GM13976 (cell line): ENCODE data around the gene PFN4.
"Not testable (repeated sequence)": the region's sequence is repeated elsewhere in the genome, so short reads cannot be mapped to it uniquely, and the experiment has no call there.

Experiments used
- DNase-seq: peaks from one replicate; pipeline ENCODE4 v3.0.0; 2012; ENCODE audit warnings: low spot score
- in situ Hi-C: fragments of 300-500 bp; cut with MboI; formaldehyde crosslinking; loops from one replicate; pipeline ENCODE4 v1.12.0; 2022; ENCODE audit warnings: low sequenced_read_pairs, mixed read lengths, inconsistent platforms; ENCODE audit not compliant: unreplicated experiment
- TF ChIP-seq, protein P1 (sequence below): IDR thresholded peaks from 2 replicates; pipeline ENCODE4 v1.5.1; 2012; ENCODE audit warnings: borderline replicate concordance, mild to moderate bottlenecking; ENCODE audit not compliant: insufficient read depth; ENCODE audit errors: extremely low read depth, missing control alignments, control extremely low read depth

PFN4 gene

DNA sequence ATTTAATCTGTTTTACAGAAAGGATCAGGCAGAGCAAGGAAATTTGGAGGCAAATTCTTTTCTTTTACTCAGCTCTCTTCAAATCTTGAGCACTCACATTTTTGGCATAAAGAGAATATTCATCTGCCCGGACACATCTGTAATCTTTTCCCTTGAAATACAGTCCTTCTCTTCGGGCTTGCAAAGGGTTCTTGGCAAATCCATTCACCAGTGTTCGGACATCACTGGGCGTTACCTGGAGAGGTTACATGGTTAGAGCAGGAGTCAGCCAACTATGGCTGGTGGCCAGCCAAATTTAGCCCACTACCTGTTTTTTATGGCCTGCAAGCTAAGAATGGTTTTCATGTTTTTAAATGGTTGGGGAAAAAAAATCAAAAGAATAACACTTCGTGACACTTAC is 2.1 kb downstream of the PFN4 start:
- TF ChIP-seq, protein P1, sequence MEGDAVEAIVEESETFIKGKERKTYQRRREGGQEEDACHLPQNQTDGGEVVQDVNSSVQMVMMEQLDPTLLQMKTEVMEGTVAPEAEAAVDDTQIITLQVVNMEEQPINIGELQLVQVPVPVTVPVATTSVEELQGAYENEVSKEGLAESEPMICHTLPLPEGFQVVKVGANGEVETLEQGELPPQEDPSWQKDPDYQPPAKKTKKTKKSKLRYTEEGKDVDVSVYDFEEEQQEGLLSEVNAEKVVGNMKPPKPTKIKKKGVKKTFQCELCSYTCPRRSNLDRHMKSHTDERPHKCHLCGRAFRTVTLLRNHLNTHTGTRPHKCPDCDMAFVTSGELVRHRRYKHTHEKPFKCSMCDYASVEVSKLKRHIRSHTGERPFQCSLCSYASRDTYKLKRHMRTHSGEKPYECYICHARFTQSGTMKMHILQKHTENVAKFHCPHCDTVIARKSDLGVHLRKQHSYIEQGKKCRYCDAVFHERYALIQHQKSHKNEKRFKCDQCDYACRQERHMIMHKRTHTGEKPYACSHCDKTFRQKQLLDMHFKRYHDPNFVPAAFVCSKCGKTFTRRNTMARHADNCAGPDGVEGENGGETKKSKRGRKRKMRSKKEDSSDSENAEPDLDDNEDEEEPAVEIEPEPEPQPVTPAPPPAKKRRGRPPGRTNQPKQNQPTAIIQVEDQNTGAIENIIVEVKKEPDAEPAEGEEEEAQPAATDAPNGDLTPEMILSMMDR: no peak
- no peak for DNase-seq
- in situ Hi-C loops: loop anchor here (25.0 kb wide), 1 partner anchor 266 kb away; no protein-coding TSS in a partner anchor

DNA sequence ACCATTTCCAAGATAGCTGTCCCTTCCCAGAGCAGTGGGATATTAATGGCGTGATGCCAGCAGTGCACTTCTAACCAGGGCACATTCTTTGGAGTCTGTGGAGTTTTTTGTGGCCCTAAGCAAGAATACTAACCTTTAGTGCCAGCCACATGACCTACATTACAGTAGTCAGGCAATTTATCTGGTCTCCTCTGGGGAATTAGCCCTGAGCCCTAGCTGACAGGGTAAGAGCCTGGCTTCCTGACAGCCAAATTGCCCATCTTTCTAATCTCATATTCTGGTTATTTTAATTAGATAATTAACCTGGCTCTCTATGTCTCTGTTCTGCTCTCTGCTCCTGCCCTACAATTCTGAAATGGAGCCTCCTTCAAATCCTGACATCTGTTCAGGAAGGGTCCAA is 5.2 kb downstream of the PFN4 start:
- TF ChIP-seq, protein P1: no peak
- DNase-seq: no peak
- in situ Hi-C loops: loop anchor here (25.0 kb wide), 1 partner anchor 269 kb away; no protein-coding TSS in a partner anchor

DNA sequence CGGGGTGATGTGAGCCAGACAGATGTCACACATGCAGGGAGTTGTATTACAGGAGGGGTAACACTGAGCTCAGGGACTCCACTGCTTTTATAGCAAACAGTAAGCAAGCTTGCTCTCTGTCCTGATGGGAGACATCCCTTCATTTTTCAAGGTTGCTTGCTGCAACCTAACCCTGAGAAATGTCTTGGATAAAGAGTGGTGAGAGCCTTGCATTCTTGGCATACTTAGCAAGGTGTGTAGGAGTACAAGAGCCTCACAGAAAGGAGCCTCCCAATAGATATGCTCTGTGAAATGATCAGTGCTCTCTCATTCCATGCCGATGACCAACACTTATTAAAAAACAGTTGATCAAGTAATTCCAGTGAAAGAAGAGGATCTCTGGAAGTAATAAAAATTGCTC is 8.1 kb downstream of the PFN4 start:
- in situ Hi-C loops: loop anchor here (25.0 kb wide), 1 partner anchor 272 kb away; no protein-coding TSS in a partner anchor
- no peak for DNase-seq
- TF ChIP-seq, protein P1: no peak

DNA sequence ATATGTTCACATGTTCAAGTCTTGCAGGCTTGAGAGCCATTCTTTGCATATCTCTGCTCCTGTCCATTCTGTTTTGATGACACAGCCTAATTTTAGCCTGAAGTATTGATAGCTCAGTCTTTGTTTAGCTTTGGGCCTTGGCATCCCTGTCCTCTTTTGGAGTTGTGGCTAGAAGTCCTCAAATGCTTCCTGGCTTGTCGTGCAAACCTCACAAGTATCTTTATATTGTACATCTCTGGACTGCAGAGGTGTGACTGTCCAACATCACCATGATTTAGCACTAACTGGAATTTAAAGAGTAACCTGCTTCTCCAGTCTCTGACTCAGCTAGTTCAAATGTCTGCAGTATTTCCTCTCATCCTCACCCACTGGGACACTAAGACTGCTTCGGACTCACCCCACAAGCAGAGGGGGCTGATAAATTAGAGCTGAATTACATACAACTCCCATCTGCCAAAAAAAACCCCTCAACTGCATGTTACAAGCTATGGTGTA is 11.7 kb downstream of the PFN4 start:
- no peak for DNase-seq
- in situ Hi-C loops: loop anchor here (25.0 kb wide), 1 partner anchor 276 kb away; no protein-coding TSS in a partner anchor
- TF ChIP-seq, protein P1: no peak

DNA sequence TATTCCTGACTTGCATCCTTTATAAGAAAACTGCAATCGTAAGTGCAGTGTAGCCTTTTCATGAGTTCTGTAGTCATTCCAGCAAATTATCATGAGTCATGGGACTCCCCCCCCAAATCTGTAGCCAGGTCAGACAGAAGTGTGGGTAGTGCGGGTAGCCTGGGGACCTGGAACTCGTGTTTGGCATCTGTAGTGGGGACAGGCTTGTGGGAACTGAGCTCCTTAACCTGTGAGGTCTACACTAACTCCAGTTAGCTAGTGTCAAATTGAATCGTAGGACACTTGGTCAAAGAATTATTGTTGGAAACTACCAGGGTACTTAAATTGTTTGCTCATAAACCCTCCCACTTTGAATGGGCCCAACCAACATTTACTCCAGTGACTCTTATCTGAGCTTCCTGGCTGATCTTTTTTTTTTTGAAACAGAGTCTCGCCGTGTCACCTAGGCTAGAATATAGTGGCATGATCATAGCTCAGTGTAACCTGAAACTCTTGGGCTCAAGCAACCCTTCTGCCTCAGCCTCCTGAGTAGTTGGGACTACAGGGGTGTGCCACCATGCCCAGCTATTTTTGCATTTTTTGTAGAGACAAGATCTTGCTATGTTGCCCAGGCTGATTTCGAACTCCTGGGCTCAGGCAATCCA is 12.4 kb downstream of the PFN4 start:
- DNase-seq: no peak
- TF ChIP-seq, protein P1: no peak
- in situ Hi-C loops: loop anchor here (25.0 kb wide), 1 partner anchor 277 kb away; no protein-coding TSS in a partner anchor

DNA sequence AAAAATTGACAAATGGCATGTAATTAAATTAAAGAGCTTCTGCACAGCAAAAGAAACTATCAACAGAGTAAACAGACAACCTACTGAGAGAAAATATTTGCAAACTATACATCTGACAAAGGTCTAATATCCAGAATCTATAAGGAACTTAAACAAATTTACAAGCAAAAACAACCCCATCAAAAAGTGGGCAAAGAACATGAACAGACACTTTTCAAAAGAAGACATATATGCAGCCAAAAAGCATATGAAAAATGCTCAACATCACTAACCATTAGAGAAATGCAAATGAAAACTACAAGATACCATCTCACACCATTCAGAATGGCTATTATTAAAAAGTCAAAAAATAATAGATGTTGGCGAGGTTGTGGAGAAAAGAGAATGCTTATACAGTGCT is 13.7 kb downstream of the PFN4 start:
- DNase-seq: not testable (repeated sequence)
- in situ Hi-C loops: loop anchor here (25.0 kb wide), 1 partner anchor 278 kb away; no protein-coding TSS in a partner anchor

DNA sequence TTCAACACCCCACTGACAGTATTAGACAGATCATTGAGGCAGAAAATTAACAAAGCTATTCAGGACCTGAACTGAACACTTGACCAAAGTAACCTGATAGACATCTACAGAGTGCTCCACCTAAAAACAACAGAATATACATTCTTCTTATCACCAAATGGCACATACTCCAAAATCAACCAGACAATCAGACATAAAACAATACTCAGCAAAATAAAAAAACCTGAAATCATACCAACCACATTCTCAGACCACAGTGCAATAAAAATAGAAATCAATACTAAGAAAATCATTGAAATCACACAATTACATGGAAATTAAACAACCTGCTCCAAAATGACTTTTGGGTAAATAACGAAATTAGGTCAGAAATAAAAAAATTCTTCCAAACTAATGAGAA is 15.8 kb downstream of the PFN4 start:
- DNase-seq: no peak
- TF ChIP-seq, protein P1: no peak

More for the DNA sequence above, 15.8 kb downstream of the PFN4 start:
- in situ Hi-C loops: loop anchor here (25.0 kb wide), 1 partner anchor 280 kb away; no protein-coding TSS in a partner anchor
